Right atrium auricular region (tissue), 2 donors: ENCODE results near the gene STN1. TPM values are rescaled to one million over a fixed set of nuclear protein-coding genes. Genes with fewer than 3 reads are reported as not detected.
A peak's percentile ranks its signal among the peaks of the same experiment; 100 is the strongest.

Experiments used
- DNase-seq: peaks from one replicate; pipeline ENCODE4 v3.0.0-alpha.2; 2019; ENCODE audit warnings: low spot score
- H3K27ac ChIP-seq, 2 donors: fragments of 200-600 bp; sonication (generic); 1 replicate in 1 of 2; 2 replicates in 1 of 2; pipeline ENCODE4 v1.5.1; 2016 to 2019
- H3K27me3 ChIP-seq, 2 donors: fragments of 200-600 bp; sonication (generic); one replicate each; pipeline versions ENCODE4 v1.5.1 to v1.6.0; 2017 to 2019
- H3K36me3 ChIP-seq: fragments of 200-600 bp; sonication (generic); one replicate; pipeline ENCODE4 v1.5.1; 2016
- H3K4me1 ChIP-seq, 2 donors: fragments of 200-600 bp; sonication (generic); one replicate each; pipeline versions ENCODE4 v1.5.1 to v1.6.0; 2017 to 2019
- H3K4me3 ChIP-seq, 2 donors: fragments of 200-600 bp; sonication (generic); 1 replicate in 1 of 2; 2 replicates in 1 of 2; pipeline ENCODE4 v1.5.1; 2017 to 2019; ENCODE audit warnings: mild to moderate bottlenecking in 1 of 2, moderate library complexity in 1 of 2
- H3K9me3 ChIP-seq, 2 donors: fragments of 200-600 bp; sonication (generic); one replicate each; pipeline ENCODE4 v1.5.1; 2019
- total RNA-seq, 2 donors: library from RNA; depleted of rRNA; stranded (reverse); fragments of >200 nt; gene quantifications; one replicate each; pipeline ENCODE4 v1.1.0, GENCODE V29; 2016
- TF ChIP-seq, protein P1 (sequence below), 2 donors: fragments of 200-600 bp; sonication (generic); IDR thresholded peaks; one replicate each; pipeline ENCODE4 v1.5.1; 2019; ENCODE audit warnings: antibody characterized with exemption in 2 of 2

The STN1 gene
- total RNA-seq, 2 donors from 2014 or later, result 26.8 to 35.3 TPM

DNA sequence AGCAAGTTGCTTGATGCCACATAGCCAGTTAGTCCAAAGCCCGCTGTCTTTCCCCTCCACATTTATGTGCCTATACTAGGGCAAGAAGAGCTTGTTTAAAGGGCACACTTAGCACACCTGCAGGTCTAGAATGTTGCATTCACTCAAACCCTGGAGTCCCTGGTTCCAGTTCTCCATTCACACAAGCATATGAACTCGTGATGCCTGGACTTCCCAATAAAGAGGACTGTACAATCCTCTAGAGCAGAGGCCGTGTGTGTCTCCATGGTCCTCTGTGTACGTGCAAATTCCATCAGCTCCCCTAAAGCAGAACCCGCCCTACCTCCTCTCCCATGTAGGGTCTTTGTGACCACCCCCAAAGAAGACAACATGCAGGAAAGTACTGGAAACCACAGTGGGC lies 59.6 kb downstream of the STN1 start:
- no peaks in the 10 kb centered on the region for H3K27me3 ChIP-seq
- no peak for DNase-seq
- H3K4me1 ChIP-seq, result peaks cover 0 to 22% of the 10 kb centered on the region in 2 donors
- H3K36me3 ChIP-seq, result no peaks in the 10 kb centered on the region
- no peak overlapping the region for H3K4me3 ChIP-seq
- no peak overlapping the region for H3K27ac ChIP-seq
- no peaks in the 10 kb centered on the region for H3K9me3 ChIP-seq
- TF ChIP-seq, protein P1, sequence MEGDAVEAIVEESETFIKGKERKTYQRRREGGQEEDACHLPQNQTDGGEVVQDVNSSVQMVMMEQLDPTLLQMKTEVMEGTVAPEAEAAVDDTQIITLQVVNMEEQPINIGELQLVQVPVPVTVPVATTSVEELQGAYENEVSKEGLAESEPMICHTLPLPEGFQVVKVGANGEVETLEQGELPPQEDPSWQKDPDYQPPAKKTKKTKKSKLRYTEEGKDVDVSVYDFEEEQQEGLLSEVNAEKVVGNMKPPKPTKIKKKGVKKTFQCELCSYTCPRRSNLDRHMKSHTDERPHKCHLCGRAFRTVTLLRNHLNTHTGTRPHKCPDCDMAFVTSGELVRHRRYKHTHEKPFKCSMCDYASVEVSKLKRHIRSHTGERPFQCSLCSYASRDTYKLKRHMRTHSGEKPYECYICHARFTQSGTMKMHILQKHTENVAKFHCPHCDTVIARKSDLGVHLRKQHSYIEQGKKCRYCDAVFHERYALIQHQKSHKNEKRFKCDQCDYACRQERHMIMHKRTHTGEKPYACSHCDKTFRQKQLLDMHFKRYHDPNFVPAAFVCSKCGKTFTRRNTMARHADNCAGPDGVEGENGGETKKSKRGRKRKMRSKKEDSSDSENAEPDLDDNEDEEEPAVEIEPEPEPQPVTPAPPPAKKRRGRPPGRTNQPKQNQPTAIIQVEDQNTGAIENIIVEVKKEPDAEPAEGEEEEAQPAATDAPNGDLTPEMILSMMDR (IDR thresholded peaks at IDR 0.05), result no peak

DNA sequence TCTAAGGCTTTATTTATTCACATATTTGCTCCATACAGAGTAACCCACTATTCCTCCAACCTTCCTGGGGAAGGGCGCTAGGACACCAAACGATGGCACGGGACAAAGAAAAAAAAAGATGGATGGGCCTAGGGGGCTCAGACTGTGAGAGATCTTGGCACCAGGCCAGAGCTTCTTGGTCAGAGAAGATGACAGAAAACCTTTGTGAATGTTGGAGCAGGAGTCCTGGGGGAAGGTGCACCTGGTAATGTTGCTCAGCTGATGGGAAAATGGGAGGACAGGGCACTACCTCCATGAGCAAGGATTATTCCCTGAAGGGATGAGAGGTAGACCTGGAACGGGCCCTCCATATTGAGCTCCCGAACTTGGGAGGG lies 61.2 kb downstream of the STN1 start:
- H3K27me3 ChIP-seq, result no peaks in the 10 kb centered on the region
- no peak overlapping the region for H3K27ac ChIP-seq
- H3K36me3 ChIP-seq, result no peaks in the 10 kb centered on the region
- no peak for DNase-seq
- no peak overlapping the region for H3K4me3 ChIP-seq
- no peaks in the 10 kb centered on the region for H3K9me3 ChIP-seq
- TF ChIP-seq, protein P1 (IDR thresholded peaks at IDR 0.05), result no peak
- peaks cover 0 to 37% of the 10 kb centered on the region in 2 donors for H3K4me1 ChIP-seq

DNA sequence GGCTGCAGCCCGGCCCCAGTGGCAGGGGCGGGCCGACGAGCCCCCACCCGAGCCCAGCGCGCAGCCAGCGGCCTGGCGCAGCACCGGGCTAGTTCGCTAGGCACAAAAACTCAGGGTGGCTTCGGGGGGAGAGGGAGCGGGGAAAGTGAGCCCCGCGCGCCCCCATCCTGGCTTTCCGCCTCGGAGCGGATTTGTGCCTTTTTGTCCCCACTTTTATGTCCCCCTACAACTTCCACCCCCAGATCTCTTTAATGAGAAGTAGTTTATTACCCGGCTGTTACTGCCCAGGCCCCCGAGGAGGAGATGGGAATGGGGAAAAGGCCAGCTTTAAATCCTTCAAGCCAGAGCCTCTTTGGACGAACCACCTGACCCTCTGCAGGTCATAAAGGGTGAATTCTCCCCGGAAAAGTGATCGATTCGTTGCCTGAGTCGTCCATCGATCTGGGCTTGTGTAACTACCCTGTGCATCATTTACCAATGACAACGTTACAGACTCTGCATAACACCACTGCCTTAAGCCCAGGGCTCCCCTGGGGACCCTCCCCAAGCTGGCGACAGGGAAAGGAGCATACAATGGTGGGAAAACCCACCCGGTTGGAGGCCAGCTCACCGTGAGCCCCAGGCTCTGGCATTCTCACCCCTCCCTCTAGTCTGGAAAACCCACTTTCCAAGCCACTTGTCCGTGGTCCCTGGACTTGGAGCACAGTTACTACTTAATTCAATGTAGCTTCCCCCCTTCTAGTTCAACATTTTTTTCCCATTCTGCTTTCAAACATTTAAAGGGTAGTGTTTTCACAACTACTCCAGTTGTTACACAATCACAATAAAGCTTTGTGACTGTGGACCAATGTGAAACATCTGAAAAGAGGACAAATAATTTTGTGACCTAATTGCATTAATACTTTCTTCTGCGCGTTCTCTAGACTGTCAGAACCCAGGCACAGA lies 61.9 kb downstream of the STN1 start:
- TF ChIP-seq, protein P1 (IDR thresholded peaks at IDR 0.05), result no peak
- H3K4me1 ChIP-seq, result peaks cover 0 to 44% of the 10 kb centered on the region in 2 donors
- no peak for DNase-seq
- H3K4me3 ChIP-seq, result peak overlapping the region; percentile 50 to 76
- H3K9me3 ChIP-seq, result no peaks in the 10 kb centered on the region
- no peaks in the 10 kb centered on the region for H3K36me3 ChIP-seq
- peak overlapping the region; percentile 65 to 78 for H3K27ac ChIP-seq
- no peaks in the 10 kb centered on the region for H3K27me3 ChIP-seq

DNA sequence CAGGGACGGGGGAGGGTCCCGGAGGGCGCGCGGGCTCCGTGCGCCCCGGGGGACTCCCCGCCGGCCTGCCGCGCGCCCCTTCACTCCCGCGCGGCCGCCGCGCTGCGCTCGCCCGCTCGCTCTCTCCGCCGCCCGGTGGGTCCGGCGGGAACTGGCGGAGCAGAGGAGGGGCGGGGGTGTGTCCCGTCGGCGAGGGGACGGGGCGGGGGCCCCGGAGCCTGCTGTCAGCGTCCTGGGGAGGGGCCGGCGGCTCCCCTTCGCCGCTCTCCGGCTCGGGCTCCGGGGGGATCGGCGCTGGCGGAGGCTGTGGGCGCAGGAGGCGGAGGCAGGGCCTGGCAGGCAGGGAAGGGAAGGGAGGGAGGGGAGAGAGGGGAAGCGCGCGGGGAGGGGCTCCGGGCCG lies 62.6 kb downstream of the STN1 start, which contains the start of gene SH3PXD2A:
Gene SH3PXD2A, minus strand, starts transcription at position 153 of the 400 bp plus-strand sequence. CDS start 310 bp downstream, outside the sequence.
- H3K27me3 ChIP-seq, result no peaks in the 10 kb centered on the region
- no peaks in the 10 kb centered on the region for H3K9me3 ChIP-seq
- peak within 1 kb of the TSS; percentile 50 to 76 for H3K4me3 ChIP-seq
- H3K4me1 ChIP-seq, result peaks cover 0 to 51% of the 10 kb centered on the region in 2 donors
- H3K36me3 ChIP-seq, result no peaks in the 10 kb centered on the region
- no peak for DNase-seq
- peak within 1 kb of the TSS; percentile 65 to 78 for H3K27ac ChIP-seq
- TF ChIP-seq, protein P1 (IDR thresholded peaks at IDR 0.05), result peak; percentile 28 to 32

DNA sequence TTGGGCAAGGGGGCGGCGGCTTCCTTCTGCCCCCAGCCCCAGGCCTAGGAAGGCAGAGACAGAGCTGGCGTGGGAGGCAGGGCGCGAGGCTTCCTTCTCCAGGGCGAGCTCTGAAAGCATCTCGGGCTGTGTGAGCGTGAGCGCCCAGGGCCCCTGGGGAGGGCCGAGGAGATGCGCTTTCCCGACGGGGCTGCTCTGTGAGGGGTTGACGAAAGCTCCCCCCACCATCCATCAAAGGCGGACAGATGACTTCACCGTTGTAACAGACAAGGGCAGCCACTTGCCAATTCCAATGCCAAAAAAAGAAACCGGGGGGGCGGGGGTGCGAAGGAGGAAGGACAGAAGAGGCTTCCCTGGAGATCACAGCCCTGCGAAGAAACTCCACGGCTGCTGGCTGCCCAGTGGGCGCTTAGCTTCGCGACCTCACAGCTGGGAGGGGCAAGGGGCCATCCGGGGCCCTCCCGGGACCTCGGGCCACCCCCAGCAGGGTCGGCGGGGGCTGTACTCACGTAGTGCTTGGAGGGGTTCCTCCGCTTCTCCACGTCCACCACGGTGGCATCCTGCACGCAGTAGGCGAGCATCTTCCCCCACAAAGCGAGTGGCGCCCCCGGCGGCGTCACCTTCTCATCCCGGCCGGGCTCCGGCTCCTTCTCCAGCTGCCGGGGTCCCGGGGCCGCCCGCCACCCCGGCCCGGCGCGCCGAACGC lies 63.1 kb downstream of the STN1 start:
- Histone ChIP-seq H3K27ac (peak overlapping the region; percentile 65 to 78), H3K4me3 (peak overlapping the region; percentile 50 to 76), H3K9me3 (no peaks in the 10 kb centered on the region), H3K27me3 (no peaks in the 10 kb centered on the region), H3K4me1 (peaks cover 0 to 57% of the 10 kb centered on the region in 2 donors), H3K36me3 (no peaks in the 10 kb centered on the region)
- TF ChIP-seq, protein P1 (IDR thresholded peaks at IDR 0.05), result no peak
- DNase-seq, result no peak
